WTC11 (cell line): ENCODE measurements around the gene RNF212. TPM values are rescaled to one million over a fixed set of nuclear protein-coding genes. Genes with fewer than 3 reads are reported as not detected.
"Not testable (repeated sequence)": the region's sequence is repeated elsewhere in the genome, so short reads cannot be mapped to it uniquely, and the experiment has no call there.

Experiments used
- ATAC-seq: fragments of 200-7000 bp; cut with Tn5 transposase; 2 replicates; pipeline ENCODE4 v1.10.0; 2021; ENCODE audit warnings: mild to moderate bottlenecking, moderate library complexity
- CTCF ChIA-PET: fragments of 300-600 bp; sonication (Branson Sonifier 250); formaldehyde crosslinking; loops from one replicate; lab custom pipeline; 2021; ENCODE audit warnings: antibody characterized with exemption; lab: Charles Lee
- POLR2A ChIA-PET: fragments of 350-600 bp; sonication (Branson Sonifier 250); formaldehyde crosslinking; loops from one replicate; lab custom pipeline; 2021; ENCODE audit warnings: antibody characterized with exemption; lab: Charles Lee
- DNase-seq: peaks from one replicate; pipeline ENCODE4 v3.0.0; 2021; ENCODE audit warnings: low spot score
- H3K27ac Mint-ChIP-seq: 2 replicates; pipeline ENCODE4 v1.8.0; 2021; ENCODE audit warnings: mixed read lengths
- H3K27me3 Mint-ChIP-seq: 2 replicates; pipeline ENCODE4 v1.8.0; 2021; ENCODE audit warnings: low read depth, mild to moderate bottlenecking, moderate library complexity, mixed read lengths
- H3K36me3 Mint-ChIP-seq: 2 replicates; pipeline ENCODE4 v1.8.0; 2021; ENCODE audit warnings: mixed read lengths
- H3K4me1 Mint-ChIP-seq: 2 replicates; pipeline ENCODE4 v1.8.0; 2022; ENCODE audit warnings: mixed read lengths
- H3K4me3 Mint-ChIP-seq: 2 replicates; pipeline ENCODE4 v1.8.0; 2021; ENCODE audit warnings: mild to moderate bottlenecking, moderate library complexity, mixed read lengths
- H3K9me3 Mint-ChIP-seq: 2 replicates; pipeline ENCODE4 v1.8.0; 2021; ENCODE audit warnings: mixed read lengths
- AFF4 ChIP-seq: sonication (generic); formaldehyde crosslinking; IDR thresholded peaks from 2 replicates; pipeline ENCODE4 v1.8.1; 2023; ENCODE audit warnings: mild to moderate bottlenecking, missing genetic modification reagents, borderline replicate concordance
- ATF3 ChIP-seq: sonication (generic); formaldehyde crosslinking; conservative IDR thresholded peaks from 2 replicates; pipeline ENCODE4 v1.8.1; 2022; ENCODE audit warnings: mild to moderate bottlenecking, missing genetic modification reagents
- CREB1 ChIP-seq: sonication (generic); formaldehyde crosslinking; IDR thresholded peaks from 2 replicates; pipeline ENCODE4 v1.8.0; 2023; ENCODE audit warnings: mild to moderate bottlenecking, missing genetic modification reagents
- GTF2I ChIP-seq: fragments of 250-450 bp; sonication (Bioruptor Pico); conservative IDR thresholded peaks from 2 replicates; pipeline ENCODE4 v1.4.0; 2021; ENCODE audit warnings: mild to moderate bottlenecking
- JUN ChIP-seq: sonication (generic); formaldehyde crosslinking; IDR thresholded peaks from 2 replicates; pipeline ENCODE4 v1.8.0; 2023; ENCODE audit warnings: mild to moderate bottlenecking, missing genetic modification reagents
- MAX ChIP-seq: sonication (generic); formaldehyde crosslinking; IDR thresholded peaks from 2 replicates; pipeline ENCODE4 v1.8.0; 2022; ENCODE audit warnings: mild to moderate bottlenecking, missing genetic modification reagents
- NR1H2 ChIP-seq: sonication (generic); formaldehyde crosslinking; IDR thresholded peaks from 2 replicates; pipeline ENCODE4 v1.9.0; 2021; ENCODE audit warnings: mild to moderate bottlenecking, moderate library complexity, missing genetic modification reagents
- PRDM15 ChIP-seq: sonication (generic); formaldehyde crosslinking; IDR thresholded peaks from 2 replicates; pipeline ENCODE4 v1.8.0; 2022; ENCODE audit warnings: missing genetic modification reagents
- SMAD4 ChIP-seq: sonication (generic); formaldehyde crosslinking; IDR thresholded peaks from 2 replicates; pipeline ENCODE4 v1.8.0; 2022; ENCODE audit warnings: mild to moderate bottlenecking, missing genetic modification reagents
- TEAD4 ChIP-seq: sonication (generic); formaldehyde crosslinking; IDR thresholded peaks from 2 replicates; pipeline ENCODE4 v1.8.0; 2022; ENCODE audit warnings: mild to moderate bottlenecking, missing genetic modification reagents
- TP53 ChIP-seq: sonication (generic); formaldehyde crosslinking; IDR thresholded peaks from 2 replicates; pipeline ENCODE4 v1.8.1; 2023; ENCODE audit warnings: mild to moderate bottlenecking, missing genetic modification reagents
- USF1 ChIP-seq: sonication (generic); formaldehyde crosslinking; IDR thresholded peaks from 2 replicates; pipeline ENCODE4 v1.8.0; 2022; ENCODE audit warnings: mild to moderate bottlenecking, missing genetic modification reagents
- USF2 ChIP-seq: sonication (generic); formaldehyde crosslinking; IDR thresholded peaks from 2 replicates; pipeline ENCODE4 v1.8.1; 2023; ENCODE audit warnings: mild to moderate bottlenecking, missing genetic modification reagents, moderate library complexity
- ZNF121 ChIP-seq: sonication (generic); formaldehyde crosslinking; IDR thresholded peaks from 2 replicates; pipeline ENCODE4 v1.8.0; 2023; ENCODE audit warnings: missing genetic modification reagents
- ZNF232 ChIP-seq: sonication (generic); formaldehyde crosslinking; IDR thresholded peaks from 2 replicates; pipeline ENCODE4 v1.8.0; 2022; ENCODE audit warnings: mild to moderate bottlenecking, missing genetic modification reagents
- ZNF263 ChIP-seq: sonication (generic); formaldehyde crosslinking; IDR thresholded peaks from 2 replicates; pipeline ENCODE4 v1.8.1; 2022; ENCODE audit warnings: low read depth, mild to moderate bottlenecking, moderate library complexity, missing genetic modification reagents
- ZNF317 ChIP-seq: sonication (generic); formaldehyde crosslinking; IDR thresholded peaks from 2 replicates; pipeline ENCODE4 v1.8.1; 2023; ENCODE audit warnings: low read depth, mild to moderate bottlenecking, moderate library complexity, missing genetic modification reagents, borderline replicate concordance
- ZNF532 ChIP-seq: fragments of 250-450 bp; sonication (Bioruptor Pico); IDR thresholded peaks from 2 replicates; pipeline ENCODE4 v1.9.0; 2021; ENCODE audit warnings: mild to moderate bottlenecking, borderline replicate concordance
- total RNA-seq: library from RNA; stranded (reverse); gene quantifications from 3 replicates; pipeline ENCODE4 v1.2.3, GENCODE V29; 2021

The RNF212 gene
- total RNA-seq, 1 experiment from 2014 or later: 1.0 TPM

GRCh38 chr4:1055721-1056590, 57.4 kb downstream of the RNF212 start:
- Mint-ChIP-seq H3K27me3 (peaks cover 32% of the 10 kb centered on the region), H3K36me3 (no peaks in the 10 kb centered on the region), H3K9me3 (no peaks in the 10 kb centered on the region), H3K4me1 (peaks cover 8% of the 10 kb centered on the region; the same call in 1 of the 2 replicates), H3K4me3 (no peak overlapping the region; the same call in 1 of the 2 replicates), H3K27ac (no peak overlapping the region)
- peak; percentile 59 for DNase-seq
- ChIA-PET POLR2A (no interaction called here), CTCF (interaction anchor here (0.7 to 1.5 kb wide), 5 partner anchors 17 to 75 kb away, joined by 3 to 4 read pairs (median 3); no protein-coding TSS in a partner anchor)
- TF ChIP-seq ZNF532 (CRISPR knock-in tag): no peak
- peak; percentile 51 for TF ChIP-seq USF2 (CRISPR knock-in tag)
- no peak for TF ChIP-seq ATF3 (CRISPR knock-in tag)
- TF ChIP-seq ZNF263 (CRISPR knock-in tag): no peak
- TF ChIP-seq JUN (CRISPR knock-in tag): no peak
- TF ChIP-seq TEAD4 (CRISPR knock-in tag): no peak
- no peak for TF ChIP-seq ZNF121 (CRISPR knock-in tag)
- TF ChIP-seq TP53: no peak
- no peak for TF ChIP-seq NR1H2 (CRISPR knock-in tag)
- no peak for TF ChIP-seq GTF2I (CRISPR knock-in tag)
- TF ChIP-seq USF1 (CRISPR knock-in tag): peak; percentile 53; the same call in 1 of the 2 replicates
- peak; percentile 75; the same call in 1 of the 2 replicates for TF ChIP-seq MAX (CRISPR knock-in tag)
- no peak for TF ChIP-seq CREB1 (CRISPR knock-in tag)
- TF ChIP-seq SMAD4 (CRISPR knock-in tag): no peak
- TF ChIP-seq AFF4: no peak
- no peak for TF ChIP-seq ZNF317
- TF ChIP-seq ZNF232 (CRISPR knock-in tag): no peak
- no peak for TF ChIP-seq PRDM15
- peak; percentile 91 for ATAC-seq

GRCh38 chr4:1055243-1055701, 58.1 kb downstream of the RNF212 start:
- H3K27me3 Mint-ChIP-seq: peaks cover 38% of the 10 kb centered on the region
- ATAC-seq: peak; percentile 9
- DNase-seq, POLR2A ChIA-PET, H3K27ac Mint-ChIP-seq, H3K36me3 Mint-ChIP-seq, H3K4me1 Mint-ChIP-seq, H3K4me3 Mint-ChIP-seq, H3K9me3 Mint-ChIP-seq: not testable (repeated sequence)
- CTCF ChIA-PET: interaction anchor here (0.7 to 1.5 kb wide), 5 partner anchors 17 to 76 kb away, joined by 3 to 4 read pairs (median 3); no protein-coding TSS in a partner anchor
